H1 (cell line): ENCODE measurements around the gene NID2. TPM values are rescaled to one million over a fixed set of nuclear protein-coding genes. Genes with fewer than 3 reads are reported as not detected.

Experiments used
- CTCF ChIA-PET: fragments of 300-600 bp; sonication (Branson Sonifier 250); formaldehyde crosslinking; loops from one replicate; lab custom pipeline; 2021; ENCODE audit not compliant: partially characterized antibody; lab: Charles Lee
- POLR2A ChIA-PET: fragments of 300-600 bp; sonication (Branson Sonifier 250); formaldehyde crosslinking; loops from one replicate; lab custom pipeline; 2021; ENCODE audit warnings: inconsistent platforms; ENCODE audit not compliant: partially characterized antibody; lab: Charles Lee
- DNase-seq, 2 experiments: peaks; one replicate each; pipeline versions ENCODE4 v3.0.0 to v3.0.0-alpha.2; 2010 to 2022; ENCODE audit warnings: low spot score in 2 of 2, low read depth in 1 of 2, mixed read lengths in 1 of 2
- FAIRE-seq: peaks from 2 replicates; lab custom pipeline; 2011; peaks lifted over from hg19 to GRCh38; lab: Jason Lieb, UNC
- H2AFZ ChIP-seq: 2 replicates; pipeline ENCODE4 v1.8.1; 2012; ENCODE audit warnings: low read length, inconsistent platforms
- H2AK5ac ChIP-seq: 2 replicates; pipeline ENCODE4 v1.6.1; 2013; ENCODE audit warnings: low read depth, low read length
- H2BK120ac ChIP-seq: replicated peaks from 2 replicates; pipeline ENCODE3; 2013; ENCODE audit warnings: low read depth, low read length, inconsistent platforms
- H2BK12ac ChIP-seq: 2 replicates; pipeline ENCODE4 v1.6.1; 2013; ENCODE audit warnings: low read depth, low read length
- H2BK15ac ChIP-seq: 2 replicates; pipeline ENCODE4 v1.6.1; 2013; ENCODE audit warnings: low read length
- H2BK20ac ChIP-seq: 2 replicates; pipeline ENCODE4 v1.6.1; 2013; ENCODE audit warnings: low read length
- H2BK5ac ChIP-seq: 2 replicates; pipeline ENCODE4 v1.6.1; 2013; ENCODE audit warnings: low read depth, low read length
- H3K14ac ChIP-seq: 2 replicates; pipeline ENCODE4 v1.6.1; 2013; ENCODE audit warnings: inconsistent platforms; ENCODE audit not compliant: insufficient read length
- H3K18ac ChIP-seq: 2 replicates; pipeline ENCODE4 v1.6.1; 2013; ENCODE audit warnings: low read length; ENCODE audit errors: extremely low read depth
- H3K23ac ChIP-seq: 2 replicates; pipeline ENCODE4 v1.6.1; 2013; ENCODE audit warnings: inconsistent platforms; ENCODE audit not compliant: insufficient read length
- H3K23me2 ChIP-seq: 2 replicates; pipeline ENCODE4 v1.6.1; 2013; ENCODE audit warnings: low read depth, low read length
- H3K27ac ChIP-seq: 2 replicates; pipeline ENCODE4 v1.6.1; 2011; ENCODE audit warnings: low read depth, low read length, inconsistent platforms
- H3K27me3 ChIP-seq, 4 experiments: replicated peaks in 1 of 4; 1 replicate in 1 of 4; 2 replicates in 3 of 4; pipeline versions ENCODE4 v1.6.1 to v1.8.1; 2011 to 2013; ENCODE audit warnings: low read length in 3 of 4, mild to moderate bottlenecking in 3 of 4, inconsistent platforms in 2 of 4, mixed read lengths in 2 of 4, moderate library complexity in 1 of 4; ENCODE audit not compliant: control insufficient read depth in 3 of 4, insufficient read depth in 3 of 4; ENCODE audit errors: extremely low read depth in 1 of 4
- H3K36me3 ChIP-seq, 4 experiments: 2 replicates each; pipeline versions ENCODE4 v1.6.1 to v1.8.1; 2011 to 2013; ENCODE audit warnings: mild to moderate bottlenecking in 4 of 4, low read length in 3 of 4, moderate library complexity in 2 of 4, control low read depth in 1 of 4, inconsistent platforms in 1 of 4; ENCODE audit not compliant: insufficient read depth in 4 of 4, control insufficient read depth in 2 of 4
- H3K4ac ChIP-seq: replicated peaks from 2 replicates; pipeline ENCODE3; 2013; ENCODE audit warnings: low read length, low read depth, mixed read lengths, inconsistent platforms; ENCODE audit not compliant: insufficient read length
- H3K4me1 ChIP-seq, 4 experiments: replicated peaks in 1 of 4; 1 replicate in 1 of 4; 2 replicates in 3 of 4; pipeline versions ENCODE4 v1.6.1 to v1.8.1; 2011 to 2013; ENCODE audit warnings: low read length in 3 of 4, inconsistent platforms in 2 of 4, mixed read lengths in 1 of 4; ENCODE audit not compliant: insufficient read depth in 4 of 4, control insufficient read depth in 3 of 4
- H3K4me2 ChIP-seq, 2 experiments: 2 replicates each; pipeline versions ENCODE4 v1.6.1 to v1.8.1; 2011 to 2013; ENCODE audit warnings: low read depth in 2 of 2, low read length in 2 of 2, control low read depth in 1 of 2, inconsistent platforms in 1 of 2, mild to moderate bottlenecking in 1 of 2; ENCODE audit not compliant: insufficient read depth in 1 of 2
- H3K4me3 ChIP-seq, 4 experiments: fragments of 200-600, 300-600 bp in 1 of 4; sonication (generic), shearing (Covaris generic), sonication (Bioruptor Twin) in 1 of 4; 2 replicates each; pipeline versions ENCODE4 v1.5.1 to v1.8.1; 2011 to 2016; ENCODE audit warnings: low read length in 4 of 4, low read depth in 3 of 4, control low read depth in 2 of 4, inconsistent platforms in 2 of 4, mild to moderate bottlenecking in 2 of 4, mixed read lengths in 1 of 4, moderate library complexity in 1 of 4; ENCODE audit not compliant: insufficient read depth in 2 of 4; ENCODE audit errors: extremely low read depth in 1 of 4
- H3K56ac ChIP-seq: replicated peaks from 2 replicates; pipeline ENCODE3; 2013; ENCODE audit warnings: low read depth, mild to moderate bottlenecking, mixed read lengths, low read length, inconsistent platforms; ENCODE audit not compliant: insufficient read length
- H3K79me1 ChIP-seq: 2 replicates; pipeline ENCODE4 v1.6.1; 2013; ENCODE audit warnings: low read depth, low read length, control low read depth
- H3K79me2 ChIP-seq, 2 experiments: 2 replicates each; pipeline versions ENCODE4 v1.6.1 to v1.8.1; 2012 to 2013; ENCODE audit warnings: low read length in 2 of 2, mild to moderate bottlenecking in 2 of 2, inconsistent platforms in 1 of 2; ENCODE audit not compliant: insufficient read depth in 2 of 2, control insufficient read depth in 1 of 2
- H3K9ac ChIP-seq, 4 experiments: replicated peaks in 1 of 4; 1 replicate in 1 of 4; 2 replicates in 3 of 4; pipeline versions ENCODE4 v1.6.1 to v1.8.1; 2011 to 2013; ENCODE audit warnings: low read depth in 3 of 4, low read length in 3 of 4, control low read depth in 2 of 4, mild to moderate bottlenecking in 2 of 4, moderate library complexity in 2 of 4, inconsistent platforms in 1 of 4; ENCODE audit errors: extremely low read depth in 1 of 4
- H3K9me3 ChIP-seq, 2 experiments: 2 replicates each; pipeline versions ENCODE4 v1.6.1 to v1.8.1; 2012 to 2013; ENCODE audit warnings: mild to moderate bottlenecking in 2 of 2, moderate library complexity in 2 of 2, control low read depth in 1 of 2, inconsistent platforms in 1 of 2, low read depth in 1 of 2, low read length in 1 of 2, mixed read lengths in 1 of 2; ENCODE audit not compliant: insufficient read depth in 2 of 2
- H4K20me1 ChIP-seq, 2 experiments: replicated peaks in 1 of 2; 2 replicates each; pipeline versions ENCODE3 to v1.8.1; 2011 to 2013; ENCODE audit warnings: inconsistent platforms in 2 of 2, low read length in 2 of 2, mild to moderate bottlenecking in 1 of 2; ENCODE audit not compliant: insufficient read depth in 2 of 2, control insufficient read depth in 1 of 2
- H4K5ac ChIP-seq: 2 replicates; pipeline ENCODE4 v1.6.1; 2013; ENCODE audit warnings: low read length, low read depth, mixed read lengths, inconsistent platforms; ENCODE audit not compliant: insufficient read length
- H4K8ac ChIP-seq: 2 replicates; pipeline ENCODE4 v1.8.0; 2013; ENCODE audit warnings: mild to moderate bottlenecking, moderate library complexity, low read length, inconsistent platforms; ENCODE audit not compliant: insufficient read depth; ENCODE audit errors: extremely low read depth
- H4K91ac ChIP-seq: replicated peaks from 2 replicates; pipeline ENCODE3; 2013; ENCODE audit warnings: low read length, mixed read lengths, inconsistent platforms; ENCODE audit not compliant: insufficient read length
- CBX8 ChIP-seq: fragments of 300-800, 300-1000 bp; sonication (generic); IDR thresholded peaks from 2 replicates; pipeline ENCODE4 v1.7.1; 2016; ENCODE audit warnings: low read depth, low read length, borderline replicate concordance
- CEBPB ChIP-seq: IDR thresholded peaks from 2 replicates; pipeline ENCODE4 v1.6.1; 2012; ENCODE audit warnings: low read depth, low read length
- CHD2 ChIP-seq: IDR thresholded peaks from 2 replicates; pipeline ENCODE4 v1.6.1; 2012; ENCODE audit warnings: low read length, improper control_type of control experiment
- CREB1 ChIP-seq: IDR thresholded peaks from 2 replicates; pipeline ENCODE4 v1.6.1; 2012; ENCODE audit warnings: inconsistent platforms
- GABPA ChIP-seq: IDR thresholded peaks from 2 replicates; pipeline ENCODE4 v1.6.1; 2011; ENCODE audit warnings: mild to moderate bottlenecking, low read length, moderate library complexity, borderline replicate concordance; ENCODE audit not compliant: insufficient read depth
- JUN ChIP-seq: IDR thresholded peaks from 2 replicates; pipeline ENCODE4 v1.6.1; 2011; ENCODE audit warnings: low read depth, mild to moderate bottlenecking, improper control_type of control experiment, low read length
- JUND ChIP-seq: IDR thresholded peaks from 2 replicates; pipeline ENCODE4 v1.6.1; 2011; ENCODE audit warnings: mild to moderate bottlenecking, improper control_type of control experiment, low read length
- RBBP5 ChIP-seq: IDR thresholded peaks from 2 replicates; pipeline ENCODE4 v1.7.1; 2012; ENCODE audit warnings: low read depth, mild to moderate bottlenecking, inconsistent platforms, low read length, moderate library complexity, borderline replicate concordance
- SIX5 ChIP-seq: IDR thresholded peaks from 2 replicates; pipeline ENCODE4 v1.6.1; 2011; ENCODE audit warnings: mild to moderate bottlenecking, low read depth, low read length
- SP4 ChIP-seq: IDR thresholded peaks from 2 replicates; pipeline ENCODE4 v1.6.1; 2012; ENCODE audit warnings: low read length, inconsistent platforms
- TCF12 ChIP-seq: IDR thresholded peaks from 2 replicates; pipeline ENCODE4 v1.6.1; 2011; ENCODE audit warnings: low read depth, mild to moderate bottlenecking, low read length
- WGBS, 2 experiments: shearing (Covaris generic) in 1 of 2; methylation state at CpG; one replicate each; pipeline versions ENCODE4 v1.1.6 to v1.1.7; 2013 to 2015; ENCODE audit warnings: low lambda C conversion rate in 2 of 2, mixed read lengths in 2 of 2, inconsistent platforms in 1 of 2, low coverage in 1 of 2, missing lambda C conversion rate in 1 of 2; ENCODE audit not compliant: insufficient replicate concordance in 2 of 2, insufficient coverage in 1 of 2, insufficient read length in 1 of 2; ENCODE audit errors: extremely low coverage in 1 of 2, missing lambda C conversion rate in 1 of 2; 5-methylcytosine and 5-hydroxymethylcytosine counted together
- polyA plus RNA-seq, 7 experiments: library from polyadenylated mRNA; depleted of rRNA in 3 of 7; stranded (reverse) in 5 of 7; unstranded in 2 of 7; fragments of >200 nt in 5 of 7; fragments of 200-250 nt in 2 of 7; gene quantifications; 1 replicate in 5 of 7; 2 replicates in 1 of 7; 4 replicates in 1 of 7; pipeline versions ENCODE4 v1.2.1 to v1.2.3, GENCODE V29; 2011 to 2013; ENCODE audit warnings: missing spikeins in 2 of 7, mixed read lengths in 2 of 7
- total RNA-seq: library from RNA; stranded (reverse); fragmentation: NEBNext Ultra II Directional; extraction: Animal tissue kit (Norgen Biotek cat#: 25700); gene quantifications from 2 replicates; pipeline ENCODE4 v1.2.1, GENCODE V29; 2021
- TF ChIP-seq, protein P1 (sequence below): IDR thresholded peaks from 2 replicates; pipeline ENCODE4 v1.6.1; 2012; ENCODE audit warnings: low read length, inconsistent platforms

NID2 gene
- total and polyA plus RNA-seq, 2 of the 8 experiments (the other 6 are each of a cell fraction or from before 2014, with no cell fraction given), result 6.1 to 12.6 TPM

- Histone ChIP-seq H3K4me2 (no peak overlapping the region), H2AK5ac (no peak overlapping the region), H2BK12ac (no peak overlapping the region), H2BK15ac (no peak overlapping the region), H3K4me3 (no peak overlapping the region), H2BK20ac (no peak overlapping the region), H2BK5ac (no peak overlapping the region), H3K9ac (no peak overlapping the region), H3K56ac (no peak overlapping the region), H3K14ac (no peak overlapping the region), H3K27me3 (no peaks in the 10 kb centered on the region), H3K79me2 (no peaks in the 10 kb centered on the region), H3K4ac (no peak overlapping the region), H3K23me2 (no peaks in the 10 kb centered on the region), H4K91ac (no peak overlapping the region), H4K8ac (no peak overlapping the region), H3K79me1 (no peaks in the 10 kb centered on the region), H3K23ac (no peak overlapping the region), H2BK120ac (no peak overlapping the region), H3K9me3 (no peaks in the 10 kb centered on the region), H3K36me3 (no peaks in the 10 kb centered on the region), H3K18ac (no peak overlapping the region), H2AFZ (peak overlapping the region; percentile 72; the same call in 1 of the 2 replicates), H4K5ac (no peak overlapping the region), H3K27ac (no peak overlapping the region), H4K20me1 (no peaks in the 10 kb centered on the region), H3K4me1 (no peaks in the 10 kb centered on the region)
- peak; percentile 98 for FAIRE-seq
- 30% methylated on average over 17 of the region's 17 CpGs; no CpG with 5 or more reads in 1 of the 2 experiments for WGBS, 2 experiments
- POLR2A ChIA-PET, result interaction anchor here (0.8 kb wide), 1 partner anchor 10 kb away, joined by 3 read pairs; the partner anchor contains the start of gene RTRAF
- CTCF ChIA-PET, result interaction anchor here (0.7 to 5.6 kb wide), 47 partner anchors 9 to 696 kb away, joined by 3 to 53 read pairs (median 4); no protein-coding TSS in a partner anchor
- DNase-seq, result peak; percentile 56 to 94
- TF ChIP-seq, protein P1, sequence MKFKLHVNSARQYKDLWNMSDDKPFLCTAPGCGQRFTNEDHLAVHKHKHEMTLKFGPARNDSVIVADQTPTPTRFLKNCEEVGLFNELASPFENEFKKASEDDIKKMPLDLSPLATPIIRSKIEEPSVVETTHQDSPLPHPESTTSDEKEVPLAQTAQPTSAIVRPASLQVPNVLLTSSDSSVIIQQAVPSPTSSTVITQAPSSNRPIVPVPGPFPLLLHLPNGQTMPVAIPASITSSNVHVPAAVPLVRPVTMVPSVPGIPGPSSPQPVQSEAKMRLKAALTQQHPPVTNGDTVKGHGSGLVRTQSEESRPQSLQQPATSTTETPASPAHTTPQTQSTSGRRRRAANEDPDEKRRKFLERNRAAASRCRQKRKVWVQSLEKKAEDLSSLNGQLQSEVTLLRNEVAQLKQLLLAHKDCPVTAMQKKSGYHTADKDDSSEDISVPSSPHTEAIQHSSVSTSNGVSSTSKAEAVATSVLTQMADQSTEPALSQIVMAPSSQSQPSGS, result no peak
- TF ChIP-seq GABPA, result no peak
- TF ChIP-seq RBBP5, result no peak
- TF ChIP-seq CBX8, result no peak
- TF ChIP-seq CREB1, result 0 out of 2 replicates have a peak, but pooled peaks have one; percentile 50
- no peak for TF ChIP-seq SP4
- no peak for TF ChIP-seq JUN
- no peak for TF ChIP-seq SIX5
- no peak for TF ChIP-seq CEBPB
- TF ChIP-seq JUND, result no peak
- no peak for TF ChIP-seq TCF12
- no peak for TF ChIP-seq CHD2
These were observed 89.7 kb downstream of the NID2 start for GRCh38 chr14:51979088-51979709.
